GM12873 (cell line): ENCODE measurements around the gene PTPN22.

Experiments used
- CTCF ChIP-seq: IDR thresholded peaks from 2 replicates; pipeline ENCODE4 v1.5.1; 2012; ENCODE audit warnings: low read depth, mild to moderate bottlenecking, moderate library complexity, low read length, control low read depth; ENCODE audit not compliant: insufficient read depth; ENCODE audit errors: missing control alignments

Gene PTPN22

GRCh38 chr1:113792986-113793385, 78.5 kb downstream of the PTPN22 start:
- no peak for TF ChIP-seq CTCF

- no peak for TF ChIP-seq CTCF
Measured at GRCh38 chr1:113792471-113792870, 79.0 kb downstream of the PTPN22 start.

GRCh38 chr1:113788802-113789201, 82.7 kb downstream of the PTPN22 start:
- TF ChIP-seq CTCF: no peak

- no peak for TF ChIP-seq CTCF
Measured at GRCh38 chr1:113787663-113788062, 83.8 kb downstream of the PTPN22 start.

GRCh38 chr1:113786069-113786468, 85.4 kb downstream of the PTPN22 start:
- no peak for TF ChIP-seq CTCF

- no peak for TF ChIP-seq CTCF
Measured at GRCh38 chr1:113784104-113784779, 87.3 kb downstream of the PTPN22 start.

GRCh38 chr1:113783254-113784103, 88.0 kb downstream of the PTPN22 start:
- no peak for TF ChIP-seq CTCF
